PC-3 (cell line): ENCODE measurements around the gene RAB33B.

Experiments used
- CTCF ChIP-seq: fragments of 300-600 bp; sonication (generic); conservative IDR thresholded peaks from 2 replicates; pipeline ENCODE4 v1.5.1; 2017; ENCODE audit warnings: antibody characterized with exemption, low read depth, mild to moderate bottlenecking, low read length
- EZH2 ChIP-seq: fragments of 300-600 bp; sonication (generic); IDR thresholded peaks from one replicate; pipeline ENCODE4 v1.6.1; 2017; ENCODE audit warnings: antibody characterized with exemption, mild to moderate bottlenecking, low read length; ENCODE audit not compliant: unreplicated experiment
- EZH2phosphoT487 ChIP-seq: fragments of 300-600 bp; sonication (generic); IDR thresholded peaks from 2 replicates; pipeline ENCODE4 v1.6.1; 2018; ENCODE audit warnings: mild to moderate bottlenecking, antibody characterized with exemption, low read length, borderline replicate concordance

GRCh38 chr4:139416073-139416673, 37.7 kb upstream of the RAB33B start:
- TF ChIP-seq CTCF = peak; percentile 66
- no peak for TF ChIP-seq EZH2phosphoT487
- TF ChIP-seq EZH2 = no peak
